SKM-1 (cell line): Measurements from ENCODE around the gene FOCAD.
"Not testable (repeated sequence)": the region's sequence is repeated elsewhere in the genome, so short reads cannot be mapped to it uniquely, and the experiment has no call there.

Experiments used
- DNase-seq: peaks from one replicate; lab custom pipeline; 2025; ENCODE audit not compliant: unreplicated experiment; lab: John Stamatoyannopoulos, UW

FOCAD gene

DNA sequence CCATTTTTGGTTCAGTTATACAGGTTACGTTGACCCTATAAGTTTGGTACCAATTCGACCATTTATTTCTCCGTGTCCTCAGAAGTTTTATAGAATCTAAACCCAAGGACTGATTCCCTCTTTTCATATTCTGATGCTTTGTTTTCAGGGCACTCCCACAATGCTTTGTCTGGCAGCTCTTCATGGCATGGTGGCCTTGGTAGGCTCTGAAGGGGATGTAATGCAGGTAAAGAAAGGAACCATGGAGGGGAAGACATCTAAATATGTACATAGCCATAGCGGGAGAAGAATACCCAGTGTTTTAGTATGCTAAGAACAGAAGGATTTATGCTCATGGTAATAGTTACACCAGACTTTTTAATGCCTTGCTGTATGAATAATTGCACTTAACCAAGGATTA lies 264.6 kb downstream of the FOCAD start:
- no peak for DNase-seq

DNA sequence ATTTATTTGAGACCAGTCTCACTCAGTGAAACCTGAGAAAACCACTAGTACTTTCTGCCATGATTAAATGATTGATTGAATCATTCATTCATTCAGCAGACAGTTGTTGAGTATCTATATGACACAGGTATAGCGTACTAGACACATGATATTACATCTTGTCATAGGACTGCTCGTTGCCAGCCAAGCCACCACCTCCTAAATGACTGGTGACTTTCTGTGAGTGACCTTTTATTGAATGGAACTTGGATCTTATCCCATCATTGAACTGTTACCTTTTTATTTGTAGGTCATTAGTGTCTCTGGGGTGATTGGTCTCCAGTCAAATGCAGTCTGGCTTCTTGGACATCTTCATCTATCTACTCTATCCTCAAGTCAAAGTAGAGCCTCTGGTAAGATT lies 266.6 kb downstream of the FOCAD start:
- DNase-seq, result no peak

DNA sequence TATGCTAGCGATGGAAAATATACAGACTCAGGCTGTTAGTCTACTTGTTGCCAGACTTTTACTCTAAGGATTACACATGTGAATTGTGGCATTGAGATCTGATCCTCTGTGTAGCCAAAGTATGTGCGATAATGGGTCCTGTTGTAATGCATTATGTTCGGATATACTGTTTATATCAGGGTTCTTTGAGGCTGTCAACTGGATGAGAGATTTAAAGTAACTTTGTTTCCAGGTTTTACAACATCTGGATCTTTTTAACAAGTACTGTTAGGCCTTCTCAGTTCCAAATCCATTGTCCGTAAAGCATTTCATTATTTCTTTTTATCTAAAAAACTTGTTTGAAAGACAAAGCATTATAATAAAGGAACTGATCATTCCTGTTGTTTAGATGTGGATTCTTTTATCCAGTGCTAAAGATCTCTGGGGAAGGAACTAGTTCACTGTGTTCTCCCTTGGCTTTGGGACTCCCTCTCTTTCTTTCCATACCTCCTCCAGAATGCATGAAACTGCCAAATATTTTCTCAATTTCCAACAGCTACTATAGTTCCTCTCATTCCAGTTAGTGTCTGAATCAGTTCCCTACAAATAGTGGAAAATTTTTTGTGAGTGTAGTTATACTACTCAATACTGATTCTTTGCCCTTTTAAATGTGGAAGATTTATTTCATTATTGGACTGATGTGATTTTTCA lies 278.6 kb downstream of the FOCAD start:
- DNase-seq, result no peak

DNA sequence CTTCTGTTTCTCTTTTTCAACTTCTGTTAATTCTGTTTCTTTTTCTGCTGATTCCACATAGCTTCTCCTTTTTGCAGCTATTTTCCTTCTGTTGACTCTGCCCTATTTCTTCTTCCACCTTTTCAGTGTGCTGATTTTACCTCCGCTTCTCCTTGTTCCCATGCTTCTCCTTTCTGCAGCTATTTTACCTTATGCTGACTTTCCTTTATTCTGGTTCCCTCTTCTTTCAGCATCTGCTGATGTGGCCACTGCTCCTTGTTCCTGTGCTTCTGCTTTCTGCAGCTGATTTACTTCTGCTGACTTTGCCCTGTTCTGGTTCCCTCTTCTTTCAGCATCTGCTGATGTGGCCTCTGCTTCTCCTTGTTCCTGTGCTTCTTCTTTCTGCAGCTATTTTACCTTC lies 288.6 kb downstream of the FOCAD start:
- DNase-seq, result no peak

DNA sequence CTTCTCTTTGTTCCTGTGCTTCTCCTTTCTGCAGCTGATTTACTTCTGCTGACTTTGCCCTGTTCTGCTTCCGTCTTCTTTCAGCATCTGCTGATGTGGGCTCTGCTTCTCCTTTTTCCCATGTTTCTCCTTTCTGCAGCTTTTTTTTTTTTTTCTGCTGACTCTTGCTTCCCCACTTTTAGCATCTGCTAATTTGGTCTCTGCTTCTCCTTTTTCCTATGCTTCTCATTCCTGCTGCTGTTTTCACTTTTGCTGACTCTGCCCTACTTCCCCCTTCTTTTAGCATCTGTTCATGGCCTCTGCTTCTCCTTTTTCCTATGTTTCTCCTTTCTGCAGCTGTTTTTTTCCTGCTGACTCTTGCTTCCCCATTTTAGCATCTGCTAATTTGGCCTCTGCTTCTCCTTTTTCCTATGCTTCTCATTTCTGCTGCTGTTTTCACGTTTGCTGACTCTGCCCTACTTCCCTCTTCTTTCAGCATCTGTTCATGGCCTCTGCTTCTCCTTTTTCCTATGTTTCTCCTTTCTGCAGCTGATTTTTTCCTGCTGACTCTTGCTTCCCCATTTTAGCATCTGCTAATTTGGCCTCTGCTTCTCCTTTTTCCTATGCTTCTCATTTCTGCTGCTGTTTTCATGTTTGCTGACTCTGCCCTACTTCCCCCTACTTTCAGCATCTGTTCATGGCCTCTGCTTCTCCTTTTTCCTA lies 289.3 kb downstream of the FOCAD start:
- DNase-seq, result not testable (repeated sequence)

DNA sequence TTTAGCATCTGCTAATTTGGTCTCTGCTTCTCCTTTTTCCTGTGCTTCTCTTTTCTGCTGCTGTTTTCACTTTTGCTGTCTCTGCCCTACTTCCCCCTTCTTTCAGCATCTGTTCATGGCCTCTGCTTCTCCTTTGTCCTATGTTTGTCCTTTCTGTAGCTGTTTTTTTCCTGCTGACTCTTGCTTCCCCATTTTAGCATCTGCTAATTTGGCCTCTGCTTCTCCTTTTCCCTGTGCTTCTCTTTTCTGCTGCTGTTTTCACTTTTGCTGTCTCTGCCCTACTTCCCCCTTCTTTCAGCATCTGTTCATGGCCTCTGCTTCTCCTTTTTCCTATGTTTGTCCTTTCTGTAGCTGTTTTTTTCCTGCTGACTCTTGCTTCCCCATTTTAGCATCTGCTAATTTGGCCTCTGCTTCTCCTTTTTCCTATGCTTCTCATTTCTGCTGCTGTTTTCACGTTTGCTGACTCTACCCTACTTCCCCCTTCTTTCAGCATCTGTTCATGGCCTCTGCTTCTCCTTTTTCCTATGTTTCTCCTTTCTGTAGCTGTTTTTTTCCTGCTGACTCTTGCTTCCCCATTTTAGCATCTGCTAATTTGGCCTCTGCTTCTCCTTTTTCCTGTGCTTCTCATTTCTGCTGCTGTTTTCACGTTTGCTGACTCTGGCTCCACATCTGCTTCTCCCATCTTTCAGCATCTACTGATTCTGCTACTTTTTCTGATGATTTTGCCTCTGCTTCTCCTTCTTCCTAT lies 290.3 kb downstream of the FOCAD start:
- not testable (repeated sequence) for DNase-seq

DNA sequence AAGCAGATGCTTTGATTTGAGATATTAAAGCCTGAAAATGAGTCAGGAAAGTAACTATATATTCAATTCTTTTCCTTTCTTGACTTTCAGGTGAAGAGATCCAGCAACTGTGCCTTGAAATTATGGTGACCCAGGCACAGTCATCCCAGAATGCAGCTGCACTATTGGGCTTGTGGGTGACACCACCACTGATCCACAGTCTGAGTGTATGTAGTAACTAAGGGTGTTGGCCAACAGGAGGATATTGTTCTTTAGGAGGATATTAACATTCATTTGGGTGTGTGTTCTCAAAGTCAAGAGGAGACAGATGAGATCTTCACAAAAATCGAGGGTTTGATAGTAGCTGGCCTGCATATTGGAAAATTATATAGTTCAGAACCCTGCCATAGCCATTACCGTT lies 294.2 kb downstream of the FOCAD start:
- no peak for DNase-seq

DNA sequence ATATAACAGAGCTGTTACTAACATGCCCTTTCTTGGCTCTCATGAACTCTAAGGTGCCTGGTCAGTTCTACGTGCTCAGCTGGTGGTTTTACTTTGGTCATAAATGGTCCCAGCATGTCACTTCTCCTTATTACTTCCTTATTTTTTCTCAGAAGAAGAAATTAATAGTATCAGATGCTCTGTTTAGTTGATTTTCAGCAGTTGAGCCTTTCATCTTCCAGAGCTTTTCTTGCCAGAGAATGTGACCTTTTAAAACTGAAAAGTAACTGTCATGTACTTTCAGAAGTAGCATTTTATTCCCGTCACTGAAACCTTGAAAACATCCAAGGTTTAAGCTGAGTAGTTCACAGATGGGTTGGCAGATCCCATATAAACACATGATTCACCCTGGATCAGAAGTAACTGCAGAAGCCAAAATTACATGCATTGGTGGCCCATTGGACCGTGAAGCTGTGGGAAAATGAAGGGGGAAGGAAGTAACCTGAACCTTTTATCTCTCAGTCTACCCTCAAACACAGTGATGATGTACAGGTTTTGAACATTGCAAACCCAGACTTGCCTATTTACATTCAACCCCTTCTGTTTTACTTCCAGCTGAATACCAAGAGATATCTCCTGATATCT lies 296.9 kb downstream of the FOCAD start:
- peak; percentile 44 for DNase-seq

DNA sequence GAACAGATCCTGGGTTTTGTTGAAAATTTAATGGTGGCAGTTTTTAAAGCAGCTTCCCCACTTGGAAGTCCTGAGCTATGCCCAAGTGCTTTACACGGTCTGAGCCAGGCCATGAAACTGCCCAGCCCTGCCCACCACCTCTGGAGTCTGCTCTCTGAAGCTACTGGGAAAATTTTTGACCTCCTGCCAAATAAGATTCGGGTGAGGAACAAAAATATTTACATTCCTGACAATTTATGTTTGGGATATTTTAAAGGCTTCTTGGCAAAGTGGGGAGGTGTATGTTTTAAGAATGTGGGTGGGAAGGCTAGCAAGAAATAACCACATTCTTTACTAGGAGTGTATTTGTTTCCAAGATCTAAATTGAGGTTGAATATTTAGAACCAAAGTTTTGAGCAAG lies 297.4 kb downstream of the FOCAD start:
- DNase-seq, result no peak

DNA sequence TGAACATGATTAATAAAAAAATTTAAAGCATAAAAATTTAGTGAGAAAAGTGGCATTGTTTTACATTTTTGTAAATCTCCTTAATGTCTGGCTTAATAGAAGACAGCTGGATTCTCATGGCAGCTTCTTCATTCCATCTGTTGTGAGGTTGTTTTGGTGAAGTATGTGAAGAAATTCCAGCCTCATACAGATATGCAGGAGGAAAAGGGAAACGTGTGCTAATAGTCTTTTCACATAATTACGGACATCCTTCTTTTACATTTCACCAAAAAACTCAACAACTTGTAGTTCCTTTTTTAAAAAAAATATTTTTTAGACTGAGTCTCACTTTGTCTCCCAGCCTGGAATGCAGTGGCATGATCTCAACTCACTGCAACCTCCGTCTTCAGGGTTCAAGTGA lies 300.4 kb downstream of the FOCAD start:
- no peak for DNase-seq

DNA sequence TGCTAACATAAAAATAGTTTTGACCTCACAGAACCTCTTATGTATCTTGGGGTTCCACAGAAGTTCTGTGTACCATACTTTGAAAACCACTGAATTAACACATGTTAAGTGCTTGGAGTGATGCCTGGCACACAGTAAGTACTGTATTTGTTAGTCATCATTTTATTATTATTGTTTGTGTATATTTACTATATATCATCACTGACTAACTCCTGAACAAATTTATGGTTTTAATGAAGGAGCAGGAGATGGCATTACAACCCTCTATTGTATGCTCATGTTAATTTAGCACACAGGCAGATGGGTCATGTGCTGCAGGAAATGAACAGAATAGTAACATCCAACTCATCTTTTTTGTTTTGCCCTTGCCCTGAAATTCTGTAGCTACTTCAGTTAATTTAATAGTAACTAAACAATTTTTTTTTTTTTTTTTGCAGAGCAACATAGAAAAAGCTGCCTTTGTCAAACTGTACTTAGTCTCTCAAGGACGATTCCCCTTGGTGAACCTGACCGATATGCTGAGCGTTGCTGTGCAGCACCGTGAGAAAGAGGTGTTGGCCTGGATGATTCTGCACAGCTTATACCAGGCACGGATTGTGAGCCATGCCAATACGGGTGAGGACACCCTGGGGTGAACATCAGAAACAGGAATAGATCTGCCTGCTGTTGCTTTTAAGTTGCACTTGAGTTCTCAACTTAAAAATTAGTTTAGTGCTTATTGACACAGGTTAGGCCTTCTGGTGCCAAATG lies 302.0 kb downstream of the FOCAD start:
- DNase-seq, result no peak

DNA sequence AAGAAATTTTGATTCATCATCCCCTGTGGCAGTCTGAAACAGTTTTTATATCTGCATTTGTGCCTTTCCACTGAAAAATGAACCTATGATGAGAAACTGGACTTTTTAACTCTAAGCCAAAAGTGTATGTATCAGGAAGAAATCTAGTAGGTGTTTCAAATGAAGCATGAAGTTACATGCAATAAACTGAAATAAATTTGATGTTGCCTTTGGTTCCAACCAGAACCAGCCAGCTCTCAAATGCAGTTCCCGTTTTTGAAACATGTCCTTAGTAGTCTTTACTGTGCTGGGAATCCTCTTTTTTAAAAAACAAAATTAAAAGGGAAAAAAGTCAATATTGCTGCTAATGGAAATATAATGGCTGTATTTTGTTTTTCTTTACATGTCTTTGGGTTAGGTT lies 303.5 kb downstream of the FOCAD start:
- DNase-seq, result no peak

DNA sequence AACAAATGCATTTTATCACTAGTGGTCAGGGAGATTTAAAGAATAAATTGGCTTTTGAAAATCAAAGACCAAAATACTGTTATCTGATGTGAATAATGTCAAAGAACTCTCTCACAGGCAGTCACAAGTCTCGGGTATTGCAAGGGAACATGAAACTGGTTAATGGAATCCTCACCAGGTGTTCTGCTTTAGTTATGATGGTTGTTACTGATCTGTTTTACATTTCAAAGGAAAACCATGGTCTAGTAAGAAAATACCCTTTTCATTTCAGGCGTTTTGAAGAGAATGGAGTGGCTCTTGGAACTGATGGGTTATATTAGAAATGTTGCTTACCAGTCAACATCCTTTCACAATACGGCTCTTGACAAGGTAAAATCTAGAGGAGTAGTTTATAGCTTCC lies 304.0 kb downstream of the FOCAD start:
- no peak for DNase-seq

DNA sequence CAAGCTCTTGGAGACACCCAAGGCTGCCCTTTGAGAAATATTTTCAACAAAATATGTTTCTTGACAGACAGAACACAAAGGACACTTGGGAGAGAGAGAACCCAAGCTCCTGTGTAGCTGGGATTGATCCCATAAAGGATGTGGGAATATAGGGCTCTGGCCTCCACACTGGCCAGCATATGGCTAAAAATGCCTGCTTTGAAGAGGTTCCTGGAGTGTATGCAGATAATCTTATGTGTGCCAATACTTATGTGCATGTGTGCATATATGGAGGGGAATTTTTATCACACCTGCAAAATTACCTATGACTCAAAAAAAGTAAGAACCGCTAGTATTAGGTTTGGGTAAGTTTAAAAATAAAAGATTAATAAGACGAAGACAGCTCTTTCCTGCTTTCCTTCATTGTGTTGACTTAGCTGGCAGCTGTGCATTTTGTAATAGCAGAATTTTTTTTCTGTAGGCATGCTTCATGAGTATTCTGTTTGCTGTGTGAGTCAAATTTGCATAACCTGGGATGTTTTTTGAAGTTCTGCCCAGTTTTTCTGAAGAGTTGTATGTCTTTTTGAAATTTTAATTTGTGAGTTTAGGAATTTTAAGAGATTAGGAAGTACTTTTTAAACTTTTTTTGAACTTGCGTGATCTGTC lies 304.7 kb downstream of the FOCAD start:
- DNase-seq, result no peak

DNA sequence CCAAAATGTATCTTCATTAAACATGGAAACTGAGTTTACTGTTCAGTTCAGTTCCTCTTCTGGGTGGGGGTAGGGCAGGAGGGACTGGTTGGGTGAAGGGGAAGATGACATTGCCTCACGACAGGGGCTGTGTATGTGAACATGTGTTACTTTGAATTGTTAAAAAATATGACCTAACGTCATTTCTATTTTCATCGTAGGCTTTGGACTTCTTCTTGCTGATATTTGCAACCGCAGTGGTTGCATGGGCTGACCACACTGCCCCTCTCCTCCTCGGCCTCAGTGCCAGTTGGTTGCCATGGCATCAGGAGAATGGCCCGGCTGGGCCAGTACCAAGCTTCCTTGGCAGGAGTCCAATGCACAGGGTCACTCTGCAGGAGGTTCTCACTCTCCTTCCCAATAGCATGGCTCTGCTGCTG lies 305.9 kb downstream of the FOCAD start:
- DNase-seq, result peak; percentile 81

DNA sequence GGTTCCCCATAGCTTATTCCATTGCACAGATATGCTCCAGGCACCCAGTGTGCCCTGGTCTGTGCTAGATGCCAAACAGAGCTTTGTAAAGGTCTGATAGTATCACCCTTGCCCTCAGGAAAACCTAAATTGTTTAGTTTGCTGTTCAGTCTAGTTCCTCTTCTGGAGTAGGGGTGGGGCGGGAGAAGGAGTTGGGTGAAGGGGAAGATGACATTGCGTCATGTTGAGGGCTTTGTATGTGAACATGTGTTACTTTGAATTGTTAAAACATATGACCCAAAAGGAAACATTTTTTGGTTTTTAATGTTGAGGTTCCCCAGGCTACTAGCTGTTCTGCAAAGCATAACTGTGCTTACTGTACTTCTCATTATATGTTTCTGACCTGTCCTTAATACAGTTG lies 306.8 kb downstream of the FOCAD start:
- DNase-seq, result peak; percentile 72

DNA sequence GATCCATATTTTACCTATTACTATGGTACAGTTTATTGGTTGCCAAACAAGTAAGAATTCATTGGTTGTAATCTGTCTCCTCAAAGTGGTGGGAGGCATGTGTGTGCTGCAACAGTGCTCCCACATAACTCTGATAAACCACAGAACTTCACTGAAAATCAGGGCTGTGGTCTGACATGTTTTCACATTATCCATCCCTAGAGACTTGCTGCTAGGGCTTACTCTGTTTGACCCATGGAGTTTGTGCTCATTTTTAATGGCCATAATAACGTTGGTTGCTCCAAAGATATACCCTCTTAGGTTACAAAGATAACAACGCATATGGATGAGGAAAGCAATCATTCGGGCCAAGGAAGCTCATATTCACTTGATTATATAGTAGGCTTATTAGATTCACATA lies 310.4 kb downstream of the FOCAD start:
- no peak for DNase-seq

DNA sequence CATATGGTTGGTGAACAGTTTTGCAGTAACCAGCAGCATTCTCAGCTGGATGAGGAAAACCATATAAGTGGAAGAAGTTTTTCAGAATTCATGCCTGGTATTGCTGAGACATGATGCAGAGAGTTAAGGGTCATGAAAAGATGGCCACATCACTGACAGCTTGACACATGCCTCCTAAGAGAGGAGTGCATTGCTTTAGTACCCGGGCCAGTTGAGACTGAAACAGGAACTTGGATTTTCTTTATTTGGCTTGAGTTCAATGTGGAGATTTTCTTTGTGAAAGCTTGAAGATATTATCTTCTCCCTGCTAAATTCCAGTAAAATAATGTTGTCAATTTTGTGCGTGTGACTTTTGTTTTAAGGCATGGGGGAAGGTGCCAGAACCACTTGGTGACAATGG lies 311.6 kb downstream of the FOCAD start:
- DNase-seq, result no peak

DNA sequence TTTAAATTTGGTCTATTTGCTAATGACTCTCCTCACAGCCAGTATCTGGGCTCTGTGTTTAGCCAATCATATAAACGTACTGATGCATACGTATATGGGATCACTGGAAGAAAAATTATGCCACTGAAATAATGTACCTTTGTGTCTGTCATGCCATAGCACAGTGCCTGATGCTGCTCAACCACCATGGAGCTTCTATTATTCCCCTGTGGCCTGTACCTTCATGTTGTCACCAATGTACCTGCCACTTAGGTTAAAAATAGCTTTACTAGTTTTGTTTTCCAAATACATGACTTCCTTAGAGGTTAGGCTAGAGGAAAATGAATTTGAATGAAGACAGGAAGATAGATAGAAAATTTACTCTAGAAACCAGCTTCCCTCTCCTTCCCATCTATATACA lies 312.8 kb downstream of the FOCAD start:
- no peak for DNase-seq

DNA sequence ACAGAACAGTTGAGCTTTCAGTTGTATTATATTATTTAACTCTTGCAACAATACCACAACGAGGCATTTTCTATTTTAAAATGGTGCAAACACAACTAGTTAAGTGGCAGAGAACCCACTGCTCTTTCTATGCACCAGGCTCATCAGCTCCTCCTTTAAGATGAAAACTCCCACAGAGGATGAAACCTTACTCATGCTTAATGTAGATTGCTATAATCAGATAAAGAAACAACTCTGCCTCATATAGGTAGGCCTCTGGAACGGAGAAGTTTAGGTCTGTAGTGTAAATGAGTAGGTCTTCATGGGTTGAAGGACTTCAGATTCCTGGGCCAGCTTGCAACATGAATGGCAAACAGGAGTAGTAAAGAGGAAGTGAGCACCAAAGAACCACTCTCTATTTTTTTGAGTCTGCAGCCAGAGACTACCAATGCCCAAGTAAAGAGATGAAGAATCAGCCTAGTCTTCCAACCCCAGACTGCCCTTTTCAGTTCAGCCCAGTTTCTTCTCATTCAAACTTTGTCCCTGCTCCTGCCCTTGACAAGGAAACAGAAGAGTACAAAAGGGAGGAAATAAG lies 313.5 kb downstream of the FOCAD start:
- DNase-seq, result peak; percentile 13
